ENCODE data around the gene TRPM3. TPM values are rescaled to one million over a fixed set of nuclear protein-coding genes. Genes with fewer than 3 reads are reported as not detected.

Gene TRPM3
- total RNA-seq, 1 experiment from 2014 or later: 2.0 TPM

- DNase-seq: no peak
- H3K36me3 ChIP-seq (replicated peaks; ENCODE audit: control insufficient read depth, insufficient read depth, low read length): no peaks in the 10 kb centered on the region
- no peak overlapping the region for H3K4me3 ChIP-seq (ENCODE audit: insufficient read depth, low read depth, low read length)
- H3K27me3 ChIP-seq (ENCODE audit: control insufficient read depth, insufficient read depth, low read length): no peaks in the 10 kb centered on the region
These were observed 552.2 kb downstream of the TRPM3 start for GRCh38 chr9:70569070-70569772.

GRCh38 chr9:70567511-70567910 is 553.9 kb downstream of the TRPM3 start:
- no peaks in the 10 kb centered on the region for H3K36me3 ChIP-seq (replicated peaks; ENCODE audit: control insufficient read depth, insufficient read depth, low read length)
- DNase-seq: no peak
- H3K27me3 ChIP-seq (ENCODE audit: control insufficient read depth, insufficient read depth, low read length): no peaks in the 10 kb centered on the region
- H3K4me3 ChIP-seq (ENCODE audit: insufficient read depth, low read depth, low read length): no peak overlapping the region

GRCh38 chr9:70566751-70567150 is 554.7 kb downstream of the TRPM3 start:
- DNase-seq: peak; percentile 9

GRCh38 chr9:70566066-70566465 is 555.4 kb downstream of the TRPM3 start:
- H3K4me3 ChIP-seq (ENCODE audit: insufficient read depth, low read depth, low read length): no peak overlapping the region
- no peaks in the 10 kb centered on the region for H3K36me3 ChIP-seq (replicated peaks; ENCODE audit: control insufficient read depth, insufficient read depth, low read length)
- DNase-seq: no peak
- H3K27me3 ChIP-seq (ENCODE audit: control insufficient read depth, insufficient read depth, low read length): no peaks in the 10 kb centered on the region

More at GRCh38 chr9:70566751-70567150, 554.7 kb downstream of the TRPM3 start:
- Histone ChIP-seq H3K4me3 (ENCODE audit: insufficient read depth, low read depth, low read length) (no peak overlapping the region), H3K36me3 (replicated peaks; ENCODE audit: control insufficient read depth, insufficient read depth, low read length) (no peaks in the 10 kb centered on the region), H3K27me3 (ENCODE audit: control insufficient read depth, insufficient read depth, low read length) (no peaks in the 10 kb centered on the region)

- no peaks in the 10 kb centered on the region for H3K27me3 ChIP-seq (ENCODE audit: control insufficient read depth, insufficient read depth, low read length)
- no peaks in the 10 kb centered on the region for H3K36me3 ChIP-seq (replicated peaks; ENCODE audit: control insufficient read depth, insufficient read depth, low read length)
- no peak for DNase-seq
- H3K4me3 ChIP-seq (ENCODE audit: insufficient read depth, low read depth, low read length): no peak overlapping the region
These were observed 556.7 kb downstream of the TRPM3 start for GRCh38 chr9:70564468-70565335.

GRCh38 chr9:70563431-70564204 is 557.8 kb downstream of the TRPM3 start:
- no peak for DNase-seq
- Histone ChIP-seq H3K27me3 (ENCODE audit: control insufficient read depth, insufficient read depth, low read length) (no peaks in the 10 kb centered on the region), H3K4me3 (ENCODE audit: insufficient read depth, low read depth, low read length) (no peak overlapping the region)

GRCh38 chr9:70563010-70563409 is 558.4 kb downstream of the TRPM3 start:
- no peak for DNase-seq
- Histone ChIP-seq H3K27me3 (ENCODE audit: control insufficient read depth, insufficient read depth, low read length) (no peaks in the 10 kb centered on the region), H3K4me3 (ENCODE audit: insufficient read depth, low read depth, low read length) (no peak overlapping the region), H3K36me3 (replicated peaks; ENCODE audit: control insufficient read depth, insufficient read depth, low read length) (no peaks in the 10 kb centered on the region)

More at GRCh38 chr9:70563431-70564204, 557.8 kb downstream of the TRPM3 start:
- no peaks in the 10 kb centered on the region for H3K36me3 ChIP-seq (replicated peaks; ENCODE audit: control insufficient read depth, insufficient read depth, low read length)

GRCh38 chr9:70561786-70562395 is 559.5 kb downstream of the TRPM3 start:
- no peaks in the 10 kb centered on the region for H3K27me3 ChIP-seq (ENCODE audit: control insufficient read depth, insufficient read depth, low read length)
- no peak overlapping the region for H3K4me3 ChIP-seq (ENCODE audit: insufficient read depth, low read depth, low read length)
- H3K36me3 ChIP-seq (replicated peaks; ENCODE audit: control insufficient read depth, insufficient read depth, low read length): no peaks in the 10 kb centered on the region
- DNase-seq: no peak

- Histone ChIP-seq H3K4me3 (ENCODE audit: insufficient read depth, low read depth, low read length) (no peak overlapping the region), H3K27me3 (ENCODE audit: control insufficient read depth, insufficient read depth, low read length) (no peaks in the 10 kb centered on the region), H3K36me3 (replicated peaks; ENCODE audit: control insufficient read depth, insufficient read depth, low read length) (no peaks in the 10 kb centered on the region)
- DNase-seq: no peak
These were observed 560.3 kb downstream of the TRPM3 start for GRCh38 chr9:70561111-70561510.

- H3K4me3 ChIP-seq (ENCODE audit: insufficient read depth, low read depth, low read length): no peak overlapping the region
- H3K27me3 ChIP-seq (ENCODE audit: control insufficient read depth, insufficient read depth, low read length): no peaks in the 10 kb centered on the region
- no peaks in the 10 kb centered on the region for H3K36me3 ChIP-seq (replicated peaks; ENCODE audit: control insufficient read depth, insufficient read depth, low read length)
- no peak for DNase-seq
These were observed 562.3 kb downstream of the TRPM3 start for GRCh38 chr9:70559102-70559501.

GRCh38 chr9:70557661-70558369 is 563.6 kb downstream of the TRPM3 start:
- Histone ChIP-seq H3K27me3 (ENCODE audit: control insufficient read depth, insufficient read depth, low read length) (no peaks in the 10 kb centered on the region), H3K36me3 (replicated peaks; ENCODE audit: control insufficient read depth, insufficient read depth, low read length) (no peaks in the 10 kb centered on the region), H3K4me3 (ENCODE audit: insufficient read depth, low read depth, low read length) (no peak overlapping the region)
- no peak for DNase-seq

GRCh38 chr9:70556771-70557170 is 564.6 kb downstream of the TRPM3 start:
- Histone ChIP-seq H3K27me3 (ENCODE audit: control insufficient read depth, insufficient read depth, low read length) (no peaks in the 10 kb centered on the region), H3K4me3 (ENCODE audit: insufficient read depth, low read depth, low read length) (no peak overlapping the region), H3K36me3 (replicated peaks; ENCODE audit: control insufficient read depth, insufficient read depth, low read length) (no peaks in the 10 kb centered on the region)
- no peak for DNase-seq

- Histone ChIP-seq H3K4me3 (ENCODE audit: insufficient read depth, low read depth, low read length) (no peak overlapping the region), H3K36me3 (replicated peaks; ENCODE audit: control insufficient read depth, insufficient read depth, low read length) (no peaks in the 10 kb centered on the region), H3K27me3 (ENCODE audit: control insufficient read depth, insufficient read depth, low read length) (no peaks in the 10 kb centered on the region)
- no peak for DNase-seq
These were observed 566.5 kb downstream of the TRPM3 start for GRCh38 chr9:70554881-70555280.

Measured in H7 (cell line).